Thoracic aorta (tissue), 2 donors: ENCODE data around the gene CHST10. TPM values are rescaled to one million over a fixed set of nuclear protein-coding genes. Genes with fewer than 3 reads are reported as not detected.

ENCODE experiments used
- ATAC-seq: fragments of 150-250 bp; one replicate; pipeline ENCODE4 v1.8.0; 2017; ENCODE audit warnings: low read depth; ENCODE audit not compliant: insufficient number of reproducible peaks, low FRiP score
- DNase-seq: peaks from one replicate; pipeline ENCODE4 v3.0.0-alpha.2; 2020; ENCODE audit warnings: low spot score
- H3K27ac ChIP-seq, 2 donors: fragments of 200-600 bp; sonication (generic); 1 replicate in 1 of 2; 2 replicates in 1 of 2; pipeline ENCODE4 v1.5.1; 2016; ENCODE audit warnings: mild to moderate bottlenecking in 2 of 2, moderate library complexity in 2 of 2
- H3K27me3 ChIP-seq: fragments of 200-600 bp; sonication (generic); replicated peaks from 2 replicates; pipeline ENCODE4 v1.6.0; 2016; ENCODE audit warnings: mild to moderate bottlenecking; ENCODE audit not compliant: insufficient read depth
- H3K36me3 ChIP-seq: fragments of 200-600 bp; sonication (generic); one replicate; pipeline ENCODE4 v1.5.1; 2016
- H3K4me1 ChIP-seq, 2 donors: fragments of 200-600 bp; sonication (generic); 1 replicate in 1 of 2; 2 replicates in 1 of 2; pipeline versions ENCODE4 v1.5.1 to v1.6.0; 2016; ENCODE audit warnings: low read depth in 2 of 2, mild to moderate bottlenecking in 1 of 2; ENCODE audit not compliant: control insufficient read depth in 1 of 2
- H3K4me3 ChIP-seq: fragments of 200-600 bp; sonication (generic); 2 replicates; pipeline ENCODE4 v1.5.1; 2016; ENCODE audit warnings: mild to moderate bottlenecking
- H3K9me3 ChIP-seq: fragments of 200-600 bp; sonication (generic); 2 replicates; pipeline ENCODE4 v1.5.1; 2016
- total RNA-seq, 2 donors: library from RNA; depleted of rRNA; stranded (reverse); fragments of >200 nt; gene quantifications; one replicate each; pipeline versions ENCODE4 v1.1.0 to v1.2.3, GENCODE V29; 2016
- TF ChIP-seq, protein P1 (sequence below): fragments of 200-600 bp; sonication (generic); IDR thresholded peaks from one replicate; pipeline ENCODE4 v1.5.1; 2019; ENCODE audit warnings: antibody characterized with exemption

Gene CHST10
- total RNA-seq, 2 donors from 2014 or later, result 4.6 to 8.5 TPM

DNA sequence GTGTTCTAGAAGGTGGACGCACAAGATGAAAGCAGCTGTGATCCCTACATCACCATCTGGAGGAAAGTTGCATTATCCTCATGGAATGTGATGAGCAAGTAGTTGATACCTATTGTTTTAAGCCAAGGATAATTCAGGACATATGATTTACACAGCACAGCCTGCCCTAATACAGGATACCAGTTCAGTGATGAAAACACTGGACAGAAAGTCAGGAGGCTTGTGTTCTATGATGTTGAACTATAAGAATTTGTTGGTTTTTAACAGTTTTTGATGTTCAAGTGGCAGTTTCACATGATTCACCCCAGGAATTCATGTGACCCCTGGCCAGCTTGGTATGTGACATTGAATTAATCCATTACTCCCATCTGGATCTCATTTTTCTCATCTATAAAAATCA, 6.2 kb upstream of the CHST10 start:
- TF ChIP-seq, protein P1, sequence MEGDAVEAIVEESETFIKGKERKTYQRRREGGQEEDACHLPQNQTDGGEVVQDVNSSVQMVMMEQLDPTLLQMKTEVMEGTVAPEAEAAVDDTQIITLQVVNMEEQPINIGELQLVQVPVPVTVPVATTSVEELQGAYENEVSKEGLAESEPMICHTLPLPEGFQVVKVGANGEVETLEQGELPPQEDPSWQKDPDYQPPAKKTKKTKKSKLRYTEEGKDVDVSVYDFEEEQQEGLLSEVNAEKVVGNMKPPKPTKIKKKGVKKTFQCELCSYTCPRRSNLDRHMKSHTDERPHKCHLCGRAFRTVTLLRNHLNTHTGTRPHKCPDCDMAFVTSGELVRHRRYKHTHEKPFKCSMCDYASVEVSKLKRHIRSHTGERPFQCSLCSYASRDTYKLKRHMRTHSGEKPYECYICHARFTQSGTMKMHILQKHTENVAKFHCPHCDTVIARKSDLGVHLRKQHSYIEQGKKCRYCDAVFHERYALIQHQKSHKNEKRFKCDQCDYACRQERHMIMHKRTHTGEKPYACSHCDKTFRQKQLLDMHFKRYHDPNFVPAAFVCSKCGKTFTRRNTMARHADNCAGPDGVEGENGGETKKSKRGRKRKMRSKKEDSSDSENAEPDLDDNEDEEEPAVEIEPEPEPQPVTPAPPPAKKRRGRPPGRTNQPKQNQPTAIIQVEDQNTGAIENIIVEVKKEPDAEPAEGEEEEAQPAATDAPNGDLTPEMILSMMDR, result no peak
- no peak for DNase-seq
- ATAC-seq, result no peak
- H3K27ac ChIP-seq, result no peak overlapping the region
- no peaks in the 10 kb centered on the region for H3K27me3 ChIP-seq
- peaks cover 3 to 11% of the 10 kb centered on the region in 2 donors for H3K4me1 ChIP-seq
- H3K9me3 ChIP-seq, result no peaks in the 10 kb centered on the region
- no peaks in the 10 kb centered on the region for H3K36me3 ChIP-seq
- no peak overlapping the region for H3K4me3 ChIP-seq

DNA sequence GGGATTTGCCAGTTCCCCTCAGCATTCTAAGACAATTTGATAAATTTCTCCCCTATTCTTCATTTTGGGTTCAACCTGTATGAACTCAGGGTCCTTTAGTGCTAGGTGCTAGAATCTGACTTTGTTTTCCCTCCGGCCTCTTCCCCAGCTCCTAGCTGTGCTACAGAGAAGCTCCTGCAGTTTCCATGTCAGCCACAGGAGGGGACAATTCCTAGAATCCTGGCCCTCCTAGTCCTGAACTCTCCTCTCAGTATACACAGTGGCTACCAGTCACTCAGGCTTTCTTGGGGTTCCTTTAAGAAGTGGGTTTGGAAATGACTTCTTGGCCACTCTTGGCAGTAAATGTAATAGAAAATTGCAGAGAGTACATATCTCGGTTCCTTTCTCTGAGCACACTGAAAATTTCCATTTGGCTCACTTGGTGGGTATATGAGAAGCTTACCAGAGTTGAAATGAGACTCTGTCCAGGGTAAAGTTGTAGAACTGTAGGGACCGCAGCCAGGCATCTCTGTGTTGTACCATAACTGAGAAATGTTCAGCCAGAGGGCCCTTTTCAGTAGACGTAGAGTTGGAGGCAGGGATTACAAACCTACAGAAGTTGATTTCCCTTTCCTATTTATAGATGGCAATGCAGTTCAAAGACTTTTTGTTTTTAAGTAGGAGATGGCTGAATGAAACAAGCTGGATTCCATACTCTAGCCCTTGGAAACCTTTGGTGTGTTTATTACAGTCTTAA, 5.0 kb upstream of the CHST10 start:
- no peaks in the 10 kb centered on the region for H3K27me3 ChIP-seq
- TF ChIP-seq, protein P1, result peak; percentile 28
- no peak overlapping the region for H3K27ac ChIP-seq
- no peaks in the 10 kb centered on the region for H3K36me3 ChIP-seq
- H3K4me1 ChIP-seq, result peaks cover 3 to 11% of the 10 kb centered on the region in 2 donors
- ATAC-seq, result no peak
- H3K9me3 ChIP-seq, result no peaks in the 10 kb centered on the region
- no peak for DNase-seq
- H3K4me3 ChIP-seq, result no peak overlapping the region

DNA sequence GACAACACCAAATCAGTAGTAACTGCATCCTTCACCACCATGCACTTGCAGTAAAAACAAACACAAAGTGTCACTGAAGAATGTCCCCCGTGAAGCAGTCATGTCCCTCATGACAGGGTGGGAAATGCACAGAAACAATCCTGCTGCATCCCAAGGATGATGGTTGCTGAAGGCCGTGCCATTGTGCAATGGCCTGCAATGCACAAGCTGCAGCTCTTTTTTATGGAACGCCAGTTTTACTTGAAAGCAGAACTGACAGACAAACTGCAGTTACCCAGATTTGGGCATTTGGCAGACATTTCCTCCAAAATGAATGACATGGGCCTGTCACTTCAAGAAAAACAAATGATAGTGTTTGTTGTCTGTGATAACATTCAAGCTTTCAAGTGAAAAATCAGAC, 2.4 kb upstream of the CHST10 start:
- H3K27ac ChIP-seq, result no peak overlapping the region
- no peak for ATAC-seq
- TF ChIP-seq, protein P1, result no peak

DNA sequence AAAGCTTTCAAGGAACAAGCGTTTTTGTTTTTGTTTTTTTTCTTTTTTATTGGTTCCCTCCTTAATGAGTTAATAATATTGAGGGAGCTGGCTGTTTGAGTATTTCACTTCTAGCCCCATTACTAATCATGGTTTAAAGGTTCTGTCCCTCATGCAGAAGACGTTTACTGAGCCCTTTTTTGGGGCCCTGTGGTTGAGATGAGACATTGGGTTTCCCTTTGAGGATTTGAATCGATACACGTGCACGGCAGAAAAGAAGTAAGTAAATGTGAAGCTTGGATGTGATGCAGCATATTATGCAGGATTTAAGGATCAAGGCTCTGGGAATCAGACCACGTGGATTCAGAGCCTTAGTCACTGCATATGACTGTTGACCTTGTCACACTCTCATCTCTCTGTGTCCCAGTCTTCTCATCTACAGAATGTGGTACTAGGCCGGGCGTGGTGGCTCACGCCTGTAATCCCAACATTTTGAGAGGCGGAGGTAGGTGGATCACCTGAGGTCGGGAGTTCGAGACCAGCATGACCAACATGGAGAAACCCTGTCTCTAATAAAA, 1.0 kb upstream of the CHST10 start:
- no peak for DNase-seq
- Histone ChIP-seq H3K4me1 (peaks cover 4 to 25% of the 10 kb centered on the region in 2 donors), H3K36me3 (no peaks in the 10 kb centered on the region), H3K9me3 (no peaks in the 10 kb centered on the region), H3K27me3 (no peaks in the 10 kb centered on the region), H3K4me3 (no peak overlapping the region), H3K27ac (no peak overlapping the region)
- TF ChIP-seq, protein P1, result no peak
- no peak for ATAC-seq

More for the DNA sequence above, 2.4 kb upstream of the CHST10 start:
- no peaks in the 10 kb centered on the region for H3K36me3 ChIP-seq
- no peaks in the 10 kb centered on the region for H3K27me3 ChIP-seq
- DNase-seq, result no peak
- H3K4me1 ChIP-seq, result peaks cover 7 to 25% of the 10 kb centered on the region in 2 donors
- no peaks in the 10 kb centered on the region for H3K9me3 ChIP-seq
- H3K4me3 ChIP-seq, result no peak overlapping the region

DNA sequence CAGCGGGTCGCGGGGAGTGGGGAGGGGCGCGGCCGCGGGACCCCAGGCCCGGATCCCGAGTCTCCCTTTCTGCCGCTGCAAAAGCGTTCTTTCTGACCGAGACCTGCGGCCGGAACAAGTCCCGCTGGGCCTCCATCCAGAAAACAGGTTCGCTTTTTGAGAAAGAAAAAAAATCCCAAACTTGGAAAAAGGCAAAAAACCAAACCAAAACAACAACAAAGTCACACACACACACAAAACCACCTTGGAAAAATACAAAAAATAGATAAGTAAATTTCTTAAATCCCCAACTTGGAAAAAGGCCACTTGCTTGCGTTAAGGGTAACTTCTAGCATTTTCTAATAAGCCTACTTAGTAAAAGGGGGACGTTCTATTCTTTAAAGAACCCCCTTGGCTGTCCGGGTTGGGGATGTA, 250 bp upstream of the CHST10 start:
- Histone ChIP-seq H3K4me3 (peak overlapping the region; percentile 81), H3K4me1 (peaks cover 4 to 25% of the 10 kb centered on the region in 2 donors), H3K36me3 (no peaks in the 10 kb centered on the region), H3K9me3 (no peaks in the 10 kb centered on the region), H3K27me3 (no peaks in the 10 kb centered on the region), H3K27ac (peak overlapping the region; percentile 65)
- ATAC-seq, result no peak
- TF ChIP-seq, protein P1, result no peak
- no peak for DNase-seq
